ENCODE measurements around the gene TFDP3.

Gene TFDP3

DNA sequence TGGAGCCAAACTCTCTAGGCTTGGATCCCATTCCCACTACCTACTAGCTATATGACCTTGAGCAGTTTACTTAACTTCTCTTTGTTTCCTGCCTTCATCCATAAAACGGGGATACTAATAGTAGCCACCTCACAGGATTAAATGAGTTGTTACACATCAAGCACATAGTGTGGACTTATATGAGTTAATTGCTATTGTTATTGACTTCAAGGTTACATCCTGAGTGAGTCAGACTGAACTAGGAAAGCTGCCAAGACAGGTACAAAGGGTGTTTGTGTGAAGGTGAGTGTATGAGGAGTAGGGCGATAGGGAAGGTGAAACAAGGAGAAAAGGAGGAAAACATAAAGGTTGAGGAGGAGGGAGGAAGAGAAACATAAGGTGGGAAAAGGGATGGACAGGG, 32.2 kb downstream of the TFDP3 start:
- no peak for DNase-seq (ENCODE audit: low read depth in 2 of 2)

DNA sequence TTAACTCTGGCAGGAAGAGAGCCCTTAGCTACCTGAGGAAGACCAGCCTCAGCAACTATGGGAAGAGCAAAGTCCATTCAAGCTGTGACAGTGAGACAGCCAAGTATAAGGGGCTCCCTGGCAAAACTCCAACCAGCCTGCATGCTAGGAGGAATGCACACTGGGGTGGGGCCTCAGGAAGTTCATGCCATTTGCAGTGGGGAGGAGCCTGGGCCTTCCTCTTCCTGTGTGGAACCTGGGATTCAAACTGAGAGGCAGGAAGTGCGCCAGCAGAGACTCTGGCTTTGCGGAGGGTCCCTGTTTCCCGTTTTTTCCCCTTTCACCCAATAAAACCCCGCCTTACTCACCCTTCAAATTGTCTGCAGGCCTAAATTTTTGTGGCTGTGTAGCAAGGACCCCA, 33.0 kb downstream of the TFDP3 start:
- DNase-seq (ENCODE audit: low read depth in 2 of 2) = no peak

DNA sequence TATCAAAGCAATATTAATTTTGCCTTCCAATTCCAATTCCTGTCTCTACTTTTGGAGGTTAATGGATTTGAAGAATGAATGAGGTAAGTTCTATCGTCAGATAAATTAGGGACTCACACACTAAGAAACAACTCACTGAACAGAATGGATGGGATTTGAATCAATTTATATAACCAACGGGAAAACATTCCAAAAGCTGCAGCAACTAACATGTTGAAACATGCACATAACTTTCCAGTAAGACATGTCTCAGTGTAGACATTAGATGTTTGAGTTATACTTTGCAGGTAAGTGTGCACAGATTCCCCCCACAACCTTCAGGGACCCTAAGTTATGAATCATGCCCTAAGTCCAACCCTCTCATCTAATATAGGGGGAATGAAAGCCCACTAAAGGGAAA, 34.3 kb downstream of the TFDP3 start:
- DNase-seq (ENCODE audit: low read depth in 2 of 2) = no peak

DNA sequence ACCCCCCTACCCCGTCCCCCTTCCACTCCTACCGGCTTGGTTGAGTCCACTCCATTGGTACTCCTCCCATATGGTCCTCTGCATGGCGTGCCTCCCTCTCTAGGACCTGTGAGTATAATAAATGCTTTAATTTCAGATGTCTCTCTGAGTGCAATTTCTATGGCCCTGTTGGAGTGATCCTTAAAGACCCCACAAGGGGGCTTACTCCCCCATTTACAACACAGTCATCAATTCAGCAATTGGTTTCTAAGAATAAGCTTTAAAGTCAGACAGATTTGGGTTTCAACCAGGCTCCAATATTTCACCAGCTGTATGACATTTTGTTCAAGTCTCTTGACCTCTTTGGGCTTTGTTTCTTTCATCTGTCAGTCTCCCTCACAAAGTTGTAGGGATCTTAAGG, 38.7 kb downstream of the TFDP3 start:
- no peak for DNase-seq (ENCODE audit: low read depth in 2 of 2)

DNA sequence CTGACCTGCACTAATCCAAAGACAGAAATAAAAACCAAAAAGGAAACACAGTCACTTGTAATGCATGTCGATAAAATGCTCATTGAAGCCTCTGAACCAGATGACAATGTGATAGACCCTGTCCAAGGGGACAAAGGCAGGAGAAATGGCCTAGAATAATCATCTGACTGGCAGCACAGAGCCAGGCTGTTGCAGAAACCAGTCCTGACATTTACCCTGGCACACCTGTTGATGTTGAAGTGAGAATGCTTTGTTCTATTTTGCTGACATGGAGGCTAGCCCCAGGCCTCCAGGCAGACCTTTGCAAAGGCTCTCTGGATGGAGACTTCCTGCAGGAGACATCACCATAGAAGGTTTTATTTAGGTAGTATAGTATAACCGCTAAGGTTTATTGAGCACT, 41.0 kb downstream of the TFDP3 start:
- no peak for DNase-seq (ENCODE audit: low read depth in 2 of 2)

DNA sequence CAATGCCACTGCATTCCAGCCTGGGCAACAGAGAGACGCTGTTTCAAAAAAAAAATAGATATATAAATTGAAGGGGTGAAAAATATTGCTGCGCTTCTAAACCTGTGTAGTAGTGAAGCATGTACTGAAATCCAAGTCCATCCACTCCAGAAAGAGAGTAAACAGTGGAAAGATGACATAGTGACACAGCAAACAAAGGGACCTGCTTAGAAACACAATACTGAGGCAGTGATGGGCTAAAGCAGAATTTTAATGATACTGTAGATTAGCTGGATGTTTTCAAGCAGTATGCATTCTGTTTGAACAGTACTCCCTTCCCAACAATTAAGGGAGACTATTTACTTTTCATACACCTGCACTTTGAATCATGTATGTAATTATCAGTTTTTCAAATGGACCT, 42.5 kb downstream of the TFDP3 start:
- DNase-seq (ENCODE audit: low read depth in 2 of 2) = no peak

DNA sequence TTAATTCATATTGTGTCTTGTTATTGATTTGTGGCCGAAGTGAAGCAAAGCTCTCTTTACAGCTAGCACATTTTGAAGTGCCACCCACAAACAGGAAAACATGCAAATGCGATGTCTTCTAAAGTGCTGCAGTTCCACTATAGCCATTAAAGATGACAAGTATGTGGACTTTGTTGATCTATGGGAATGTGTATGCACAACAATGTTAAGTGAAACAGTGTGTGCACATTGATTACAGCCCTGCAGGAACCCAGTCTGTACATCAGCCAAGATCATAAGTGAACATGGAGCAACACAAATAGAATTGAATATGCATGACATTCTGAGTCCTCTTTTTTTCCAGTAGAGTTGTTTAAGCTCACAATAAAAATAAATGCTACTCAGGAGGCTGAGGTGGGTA, 43.0 kb downstream of the TFDP3 start:
- no peak for DNase-seq (ENCODE audit: low read depth in 2 of 2)

DNA sequence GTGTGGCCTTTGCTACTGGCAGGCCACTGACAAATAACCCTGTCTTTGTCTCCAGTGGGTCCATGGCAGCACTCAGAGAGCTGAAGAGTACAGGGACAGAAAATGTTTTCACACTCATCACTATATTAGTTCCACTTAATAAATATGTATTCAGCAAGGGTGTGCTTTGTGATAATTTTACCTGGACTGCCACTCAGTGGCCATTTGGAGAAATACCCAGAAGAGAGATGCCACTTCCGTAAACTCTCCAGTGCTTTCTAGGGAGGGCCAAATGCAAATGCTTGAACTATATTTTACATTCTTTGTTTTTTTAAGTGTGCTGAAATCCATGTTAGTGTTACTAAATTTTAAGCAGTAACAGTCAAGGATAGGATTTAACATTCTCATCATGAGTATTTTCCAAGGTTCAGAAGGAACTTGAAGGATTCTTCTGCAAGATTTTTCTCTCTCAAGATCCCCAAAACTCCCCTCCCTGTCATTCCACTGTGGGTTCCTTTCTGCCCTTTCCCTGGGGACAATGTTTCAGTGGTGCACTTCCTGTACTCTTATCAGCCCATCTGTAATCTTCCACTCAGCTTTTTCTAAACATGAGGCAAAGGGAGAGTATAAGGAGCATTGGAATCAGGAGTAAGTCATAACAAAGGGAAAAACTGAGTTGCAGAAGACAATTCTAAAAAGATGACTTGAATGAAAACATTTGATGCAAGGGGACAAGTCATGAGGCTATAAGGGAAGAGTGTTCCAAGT, 46.0 kb downstream of the TFDP3 start:
- no peak for DNase-seq (ENCODE audit: low read depth in 2 of 2)
